ENCODE data around the gene ZNF408. TPM values are rescaled to one million over a fixed set of nuclear protein-coding genes. Genes with fewer than 3 reads are reported as not detected.

ZNF408 gene
- total and polyA plus RNA-seq, 2 experiments from 2014 or later, result 6.1 to 17.2 TPM

DNA sequence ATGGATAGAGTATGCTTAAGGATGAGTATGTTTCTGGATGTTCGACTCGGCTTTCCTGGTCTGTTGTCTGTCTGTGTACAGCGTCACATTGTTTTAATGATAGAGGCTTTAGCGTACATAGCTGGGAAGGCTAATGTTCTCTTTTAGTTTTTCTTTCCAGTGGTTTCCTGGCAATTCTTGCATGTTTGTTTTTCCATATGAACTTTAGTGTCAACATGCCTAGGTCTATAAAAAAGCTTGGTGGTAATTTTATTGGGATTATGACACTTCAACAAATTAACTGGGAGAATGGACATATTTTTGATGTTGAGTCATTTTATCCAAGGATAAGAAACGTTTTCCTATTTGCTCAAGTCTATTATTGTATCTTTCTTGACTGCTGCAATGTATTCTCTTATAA, 35.8 kb downstream of the ZNF408 start (continued):
- TF ChIP-seq, protein P1, sequence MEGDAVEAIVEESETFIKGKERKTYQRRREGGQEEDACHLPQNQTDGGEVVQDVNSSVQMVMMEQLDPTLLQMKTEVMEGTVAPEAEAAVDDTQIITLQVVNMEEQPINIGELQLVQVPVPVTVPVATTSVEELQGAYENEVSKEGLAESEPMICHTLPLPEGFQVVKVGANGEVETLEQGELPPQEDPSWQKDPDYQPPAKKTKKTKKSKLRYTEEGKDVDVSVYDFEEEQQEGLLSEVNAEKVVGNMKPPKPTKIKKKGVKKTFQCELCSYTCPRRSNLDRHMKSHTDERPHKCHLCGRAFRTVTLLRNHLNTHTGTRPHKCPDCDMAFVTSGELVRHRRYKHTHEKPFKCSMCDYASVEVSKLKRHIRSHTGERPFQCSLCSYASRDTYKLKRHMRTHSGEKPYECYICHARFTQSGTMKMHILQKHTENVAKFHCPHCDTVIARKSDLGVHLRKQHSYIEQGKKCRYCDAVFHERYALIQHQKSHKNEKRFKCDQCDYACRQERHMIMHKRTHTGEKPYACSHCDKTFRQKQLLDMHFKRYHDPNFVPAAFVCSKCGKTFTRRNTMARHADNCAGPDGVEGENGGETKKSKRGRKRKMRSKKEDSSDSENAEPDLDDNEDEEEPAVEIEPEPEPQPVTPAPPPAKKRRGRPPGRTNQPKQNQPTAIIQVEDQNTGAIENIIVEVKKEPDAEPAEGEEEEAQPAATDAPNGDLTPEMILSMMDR (conservative IDR thresholded peaks at IDR 0.05; ENCODE audit: low read depth in 2 of 2), result no peak

DNA sequence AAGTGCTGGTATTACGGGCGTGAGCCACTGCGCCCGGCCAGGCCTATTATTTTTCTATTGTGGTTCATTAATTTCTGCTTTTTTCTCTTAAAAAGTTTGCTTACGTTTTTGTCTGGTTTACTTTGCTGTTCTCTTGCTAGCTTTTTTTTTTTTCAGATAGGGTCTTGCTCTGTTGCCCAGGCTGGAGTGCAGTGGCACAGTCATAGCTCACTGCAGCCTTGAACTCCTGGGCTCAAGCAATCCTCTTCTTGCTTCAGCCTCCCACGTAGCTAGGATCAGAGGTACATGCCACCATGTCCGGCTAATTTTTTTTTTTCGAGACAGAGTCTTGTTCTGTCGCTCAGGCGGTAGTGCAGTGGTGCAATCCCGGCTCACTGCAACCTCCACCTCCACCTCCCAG, 36.9 kb downstream of the ZNF408 start:
- H3K4me3 Mint-ChIP-seq, result no peak overlapping the region
- H3K4me2 ChIP-seq, result no peak overlapping the region
- no peak overlapping the region for H3K27ac ChIP-seq (ENCODE audit: low read depth)
- H3K4me1 ChIP-seq (ENCODE audit: insufficient read depth), result no peaks in the 10 kb centered on the region
- DNase-seq (ENCODE audit: low spot score), result no peak
- no peak for ATAC-seq
- peaks cover 7% of the 10 kb centered on the region; the same call in 2 of the 3 replicates for H3K4me1 Mint-ChIP-seq
- no peaks in the 10 kb centered on the region for H3K9me2 ChIP-seq (ENCODE audit: insufficient read depth)
- TF ChIP-seq EZH2phosphoT487 (IDR thresholded peaks at IDR 0.05; ENCODE audit: unreplicated experiment), result no peak
- no peak for TF ChIP-seq STAT1 (IDR thresholded peaks at IDR 0.05; ENCODE audit: unreplicated experiment)
- TF ChIP-seq ZNF331 (CRISPR knock-in tag; IDR thresholded peaks at IDR 0.05; ENCODE audit: low read depth), result no peak
- H3K27me3 Mint-ChIP-seq (ENCODE audit: insufficient read depth, low read depth, poor library complexity), result peaks cover 8% of the 10 kb centered on the region
- no peaks in the 10 kb centered on the region; the same call in 2 of the 3 replicates for H3K9me3 Mint-ChIP-seq
- no peaks in the 10 kb centered on the region; the same call in 1 of the 2 replicates for H4K20me1 ChIP-seq (replicated peaks; ENCODE audit: insufficient read depth)
- no peak overlapping the region for H2AFZ ChIP-seq
- H3K4me3 ChIP-seq, result no peak overlapping the region
- 0 out of 2 replicates have a peak, but pooled peaks cover 13% of the 10 kb centered on the region for H3F3A ChIP-seq (replicated peaks; ENCODE audit: low read depth)
- H3K79me2 ChIP-seq (replicated peaks; ENCODE audit: insufficient read depth), result no peaks in the 10 kb centered on the region
- no peak overlapping the region for H3K27ac Mint-ChIP-seq
- H3K27me3 ChIP-seq (ENCODE audit: insufficient read depth), result no peaks in the 10 kb centered on the region
- H3K36me3 Mint-ChIP-seq (ENCODE audit: low read depth), result peaks cover 23% of the 10 kb centered on the region
- H3K36me3 ChIP-seq (ENCODE audit: insufficient read depth), result peaks cover 5% of the 10 kb centered on the region

DNA sequence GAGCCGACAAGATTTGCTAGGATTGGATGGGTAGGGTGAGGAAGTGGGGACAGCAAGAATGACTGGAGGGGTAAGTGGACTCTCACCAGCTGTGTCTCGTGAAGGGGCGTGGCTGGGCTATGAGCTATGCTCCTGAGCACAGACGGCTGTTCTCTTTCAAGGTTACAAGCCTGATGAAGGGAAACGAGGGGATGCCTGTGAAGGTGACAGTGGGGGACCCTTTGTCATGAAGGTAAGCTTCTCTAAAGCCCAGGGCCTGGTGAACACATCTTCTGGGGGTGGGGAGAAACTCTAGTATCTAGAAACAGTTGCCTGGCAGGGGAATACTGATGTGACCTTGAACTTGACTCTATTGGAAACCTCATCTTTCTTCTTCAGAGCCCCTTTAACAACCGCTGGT, 38.1 kb downstream of the ZNF408 start:
- no peaks in the 10 kb centered on the region for H3K4me1 ChIP-seq (ENCODE audit: insufficient read depth)
- no peaks in the 10 kb centered on the region for H3K79me2 ChIP-seq (replicated peaks; ENCODE audit: insufficient read depth)
- no peaks in the 10 kb centered on the region; the same call in 2 of the 3 replicates for H3K9me3 Mint-ChIP-seq
- peaks cover 7% of the 10 kb centered on the region; the same call in 2 of the 3 replicates for H3K4me1 Mint-ChIP-seq
- H3K4me3 ChIP-seq, result no peak overlapping the region
- H3K27ac ChIP-seq (ENCODE audit: low read depth), result no peak overlapping the region
- no peaks in the 10 kb centered on the region for H3K27me3 ChIP-seq (ENCODE audit: insufficient read depth)
- no peak overlapping the region for H3K27ac Mint-ChIP-seq
- H2AFZ ChIP-seq, result no peak overlapping the region
- H3K4me3 Mint-ChIP-seq, result no peak overlapping the region
- H4K20me1 ChIP-seq (replicated peaks; ENCODE audit: insufficient read depth), result peaks cover 3% of the 10 kb centered on the region; the same call in 1 of the 2 replicates
- peaks cover 35% of the 10 kb centered on the region for H3K36me3 Mint-ChIP-seq (ENCODE audit: low read depth)
- peaks cover 13% of the 10 kb centered on the region; the same call in 1 of the 2 replicates for H3F3A ChIP-seq (replicated peaks; ENCODE audit: low read depth)
- H3K27me3 Mint-ChIP-seq (ENCODE audit: insufficient read depth, low read depth, poor library complexity), result peaks cover 8% of the 10 kb centered on the region
- ATAC-seq, result peak; percentile 83
- no peak overlapping the region for H3K4me2 ChIP-seq
- H3K36me3 ChIP-seq (ENCODE audit: insufficient read depth), result peaks cover 15% of the 10 kb centered on the region
- no peaks in the 10 kb centered on the region for H3K9me2 ChIP-seq (ENCODE audit: insufficient read depth)
- peak; percentile 36 for DNase-seq (ENCODE audit: low spot score)
- TF ChIP-seq NANOG (IDR thresholded peaks at IDR 0.05; ENCODE audit: borderline replicate concordance) (no peak), STAT1 (IDR thresholded peaks at IDR 0.05; ENCODE audit: unreplicated experiment) (no peak), EZH2 (IDR thresholded peaks at IDR 0.05; ENCODE audit: low read depth, unreplicated experiment) (no peak), ZNF114 (CRISPR knock-in tag; IDR thresholded peaks at IDR 0.05) (no peak)
- TF ChIP-seq, protein P2, sequence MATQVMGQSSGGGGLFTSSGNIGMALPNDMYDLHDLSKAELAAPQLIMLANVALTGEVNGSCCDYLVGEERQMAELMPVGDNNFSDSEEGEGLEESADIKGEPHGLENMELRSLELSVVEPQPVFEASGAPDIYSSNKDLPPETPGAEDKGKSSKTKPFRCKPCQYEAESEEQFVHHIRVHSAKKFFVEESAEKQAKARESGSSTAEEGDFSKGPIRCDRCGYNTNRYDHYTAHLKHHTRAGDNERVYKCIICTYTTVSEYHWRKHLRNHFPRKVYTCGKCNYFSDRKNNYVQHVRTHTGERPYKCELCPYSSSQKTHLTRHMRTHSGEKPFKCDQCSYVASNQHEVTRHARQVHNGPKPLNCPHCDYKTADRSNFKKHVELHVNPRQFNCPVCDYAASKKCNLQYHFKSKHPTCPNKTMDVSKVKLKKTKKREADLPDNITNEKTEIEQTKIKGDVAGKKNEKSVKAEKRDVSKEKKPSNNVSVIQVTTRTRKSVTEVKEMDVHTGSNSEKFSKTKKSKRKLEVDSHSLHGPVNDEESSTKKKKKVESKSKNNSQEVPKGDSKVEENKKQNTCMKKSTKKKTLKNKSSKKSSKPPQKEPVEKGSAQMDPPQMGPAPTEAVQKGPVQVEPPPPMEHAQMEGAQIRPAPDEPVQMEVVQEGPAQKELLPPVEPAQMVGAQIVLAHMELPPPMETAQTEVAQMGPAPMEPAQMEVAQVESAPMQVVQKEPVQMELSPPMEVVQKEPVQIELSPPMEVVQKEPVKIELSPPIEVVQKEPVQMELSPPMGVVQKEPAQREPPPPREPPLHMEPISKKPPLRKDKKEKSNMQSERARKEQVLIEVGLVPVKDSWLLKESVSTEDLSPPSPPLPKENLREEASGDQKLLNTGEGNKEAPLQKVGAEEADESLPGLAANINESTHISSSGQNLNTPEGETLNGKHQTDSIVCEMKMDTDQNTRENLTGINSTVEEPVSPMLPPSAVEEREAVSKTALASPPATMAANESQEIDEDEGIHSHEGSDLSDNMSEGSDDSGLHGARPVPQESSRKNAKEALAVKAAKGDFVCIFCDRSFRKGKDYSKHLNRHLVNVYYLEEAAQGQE (IDR thresholded peaks at IDR 0.05; ENCODE audit: unreplicated experiment), result no peak
- TF ChIP-seq, protein P3, sequence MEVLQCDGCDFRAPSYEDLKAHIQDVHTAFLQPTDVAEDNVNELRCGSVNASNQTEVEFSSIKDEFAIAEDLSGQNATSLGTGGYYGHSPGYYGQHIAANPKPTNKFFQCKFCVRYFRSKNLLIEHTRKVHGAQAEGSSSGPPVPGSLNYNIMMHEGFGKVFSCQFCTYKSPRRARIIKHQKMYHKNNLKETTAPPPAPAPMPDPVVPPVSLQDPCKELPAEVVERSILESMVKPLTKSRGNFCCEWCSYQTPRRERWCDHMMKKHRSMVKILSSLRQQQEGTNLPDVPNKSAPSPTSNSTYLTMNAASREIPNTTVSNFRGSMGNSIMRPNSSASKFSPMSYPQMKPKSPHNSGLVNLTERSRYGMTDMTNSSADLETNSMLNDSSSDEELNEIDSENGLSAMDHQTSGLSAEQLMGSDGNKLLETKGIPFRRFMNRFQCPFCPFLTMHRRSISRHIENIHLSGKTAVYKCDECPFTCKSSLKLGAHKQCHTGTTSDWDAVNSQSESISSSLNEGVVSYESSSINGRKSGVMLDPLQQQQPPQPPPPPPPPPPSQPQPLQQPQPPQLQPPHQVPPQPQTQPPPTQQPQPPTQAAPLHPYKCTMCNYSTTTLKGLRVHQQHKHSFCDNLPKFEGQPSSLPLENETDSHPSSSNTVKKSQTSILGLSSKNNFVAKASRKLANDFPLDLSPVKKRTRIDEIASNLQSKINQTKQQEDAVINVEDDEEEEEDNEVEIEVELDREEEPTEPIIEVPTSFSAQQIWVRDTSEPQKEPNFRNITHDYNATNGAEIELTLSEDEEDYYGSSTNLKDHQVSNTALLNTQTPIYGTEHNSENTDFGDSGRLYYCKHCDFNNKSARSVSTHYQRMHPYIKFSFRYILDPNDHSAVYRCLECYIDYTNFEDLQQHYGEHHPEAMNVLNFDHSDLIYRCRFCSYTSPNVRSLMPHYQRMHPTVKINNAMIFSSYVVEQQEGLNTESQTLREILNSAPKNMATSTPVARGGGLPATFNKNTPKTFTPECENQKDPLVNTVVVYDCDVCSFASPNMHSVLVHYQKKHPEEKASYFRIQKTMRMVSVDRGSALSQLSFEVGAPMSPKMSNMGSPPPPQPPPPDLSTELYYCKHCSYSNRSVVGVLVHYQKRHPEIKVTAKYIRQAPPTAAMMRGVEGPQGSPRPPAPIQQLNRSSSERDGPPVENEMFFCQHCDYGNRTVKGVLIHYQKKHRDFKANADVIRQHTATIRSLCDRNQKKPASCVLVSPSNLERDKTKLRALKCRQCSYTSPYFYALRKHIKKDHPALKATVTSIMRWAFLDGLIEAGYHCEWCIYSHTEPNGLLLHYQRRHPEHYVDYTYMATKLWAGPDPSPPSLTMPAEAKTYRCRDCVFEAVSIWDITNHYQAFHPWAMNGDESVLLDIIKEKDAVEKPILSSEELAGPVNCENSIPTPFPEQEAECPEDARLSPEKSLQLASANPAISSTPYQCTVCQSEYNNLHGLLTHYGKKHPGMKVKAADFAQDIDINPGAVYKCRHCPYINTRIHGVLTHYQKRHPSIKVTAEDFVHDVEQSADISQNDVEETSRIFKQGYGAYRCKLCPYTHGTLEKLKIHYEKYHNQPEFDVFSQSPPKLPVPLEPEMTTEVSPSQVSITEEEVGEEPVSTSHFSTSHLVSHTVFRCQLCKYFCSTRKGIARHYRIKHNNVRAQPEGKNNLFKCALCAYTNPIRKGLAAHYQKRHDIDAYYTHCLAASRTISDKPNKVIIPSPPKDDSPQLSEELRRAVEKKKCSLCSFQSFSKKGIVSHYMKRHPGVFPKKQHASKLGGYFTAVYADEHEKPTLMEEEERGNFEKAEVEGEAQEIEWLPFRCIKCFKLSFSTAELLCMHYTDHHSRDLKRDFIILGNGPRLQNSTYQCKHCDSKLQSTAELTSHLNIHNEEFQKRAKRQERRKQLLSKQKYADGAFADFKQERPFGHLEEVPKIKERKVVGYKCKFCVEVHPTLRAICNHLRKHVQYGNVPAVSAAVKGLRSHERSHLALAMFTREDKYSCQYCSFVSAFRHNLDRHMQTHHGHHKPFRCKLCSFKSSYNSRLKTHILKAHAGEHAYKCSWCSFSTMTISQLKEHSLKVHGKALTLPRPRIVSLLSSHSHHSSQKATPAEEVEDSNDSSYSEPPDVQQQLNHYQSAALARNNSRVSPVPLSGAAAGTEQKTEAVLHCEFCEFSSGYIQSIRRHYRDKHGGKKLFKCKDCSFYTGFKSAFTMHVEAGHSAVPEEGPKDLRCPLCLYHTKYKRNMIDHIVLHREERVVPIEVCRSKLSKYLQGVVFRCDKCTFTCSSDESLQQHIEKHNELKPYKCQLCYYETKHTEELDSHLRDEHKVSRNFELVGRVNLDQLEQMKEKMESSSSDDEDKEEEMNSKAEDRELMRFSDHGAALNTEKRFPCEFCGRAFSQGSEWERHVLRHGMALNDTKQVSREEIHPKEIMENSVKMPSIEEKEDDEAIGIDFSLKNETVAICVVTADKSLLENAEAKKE (CRISPR knock-in tag; IDR thresholded peaks at IDR 0.05), result no peak

All from GM23338 (cell line).